HepG2 (cell line): ENCODE data around the gene SGF29. TPM values are rescaled to one million over a fixed set of nuclear protein-coding genes. Genes with fewer than 3 reads are reported as not detected.

ENCODE experiments used
- AKAP8 ChIP-seq: sonication (generic); formaldehyde crosslinking; IDR thresholded peaks from 2 replicates; pipeline ENCODE4 v1.5.1; 2020; ENCODE audit warnings: mild to moderate bottlenecking, missing genetic modification reagents
- DR1 ChIP-seq: sonication (generic); formaldehyde crosslinking; IDR thresholded peaks from 2 replicates; pipeline ENCODE4 v1.8.0; 2021; ENCODE audit warnings: mild to moderate bottlenecking, missing genetic modification reagents, inconsistent platforms
- KLF9 ChIP-seq: IDR thresholded peaks from 2 replicates; pipeline ENCODE4 v1.6.1; 2016; ENCODE audit warnings: low read depth
- MIER3 ChIP-seq: IDR thresholded peaks from 2 replicates; pipeline ENCODE4 v1.6.1; 2016; ENCODE audit warnings: missing compliant biosample characterization, borderline replicate concordance
- PRDM4 ChIP-seq: sonication (generic); formaldehyde crosslinking; IDR thresholded peaks from 2 replicates; pipeline ENCODE4 v1.9.0; 2021; ENCODE audit warnings: missing genetic modification reagents, borderline replicate concordance
- RARA ChIP-seq: IDR thresholded peaks from 2 replicates; pipeline ENCODE4 v1.6.1; 2016; ENCODE audit warnings: missing genetic modification reagents, missing compliant biosample characterization
- RERE ChIP-seq: IDR thresholded peaks from 2 replicates; pipeline ENCODE4 v1.6.1; 2016; ENCODE audit warnings: low read depth, missing genetic modification reagents, missing compliant biosample characterization
- REXO4 ChIP-seq: sonication (generic); formaldehyde crosslinking; IDR thresholded peaks from 2 replicates; pipeline ENCODE4 v1.8.0; 2022; ENCODE audit warnings: missing genetic modification reagents, mild to moderate bottlenecking, borderline replicate concordance
- SCMH1 ChIP-seq: sonication (generic); formaldehyde crosslinking; IDR thresholded peaks from 2 replicates; pipeline ENCODE4 v1.9.0; 2021; ENCODE audit warnings: missing genetic modification reagents, mild to moderate bottlenecking, borderline replicate concordance
- SETDB1 ChIP-seq: sonication (generic); formaldehyde crosslinking; IDR thresholded peaks from 2 replicates; pipeline ENCODE4 v1.5.1; 2020; ENCODE audit warnings: missing genetic modification reagents, mild to moderate bottlenecking, borderline replicate concordance
- THAP9 ChIP-seq: sonication (generic); formaldehyde crosslinking; IDR thresholded peaks from 2 replicates; pipeline ENCODE4; 2020; ENCODE audit warnings: missing genetic modification reagents, mild to moderate bottlenecking, borderline replicate concordance
- ZKSCAN8 ChIP-seq: IDR thresholded peaks from 2 replicates; pipeline ENCODE4 v1.6.1; 2016; ENCODE audit warnings: borderline replicate concordance, missing genetic modification reagents, missing compliant biosample characterization
- ZMYM4 ChIP-seq: sonication (generic); formaldehyde crosslinking; IDR thresholded peaks from 2 replicates; pipeline ENCODE4 v1.8.1; 2023; ENCODE audit warnings: mild to moderate bottlenecking, missing genetic modification reagents
- ZNF20 ChIP-seq: sonication (generic); formaldehyde crosslinking; IDR thresholded peaks from 2 replicates; pipeline ENCODE4 v1.4.0; 2020; ENCODE audit warnings: mild to moderate bottlenecking, moderate library complexity, missing genetic modification reagents
- ZNF766 ChIP-seq: sonication (generic); formaldehyde crosslinking; IDR thresholded peaks from 2 replicates; pipeline ENCODE4 v1.5.0; 2020; ENCODE audit warnings: missing genetic modification reagents, borderline replicate concordance
- ZSCAN21 ChIP-seq: sonication (generic); formaldehyde crosslinking; IDR thresholded peaks from 2 replicates; pipeline ENCODE4 v1.8.0; 2022; ENCODE audit warnings: mild to moderate bottlenecking, missing genetic modification reagents, moderate library complexity, borderline replicate concordance
- polyA plus RNA-seq, 8 experiments: library from polyadenylated mRNA; depleted of rRNA in 3 of 8; stranded (reverse) in 7 of 8; unstranded in 1 of 8; fragments of >200 nt; fragmentation: Illumina TruSeq in 4 of 8; extraction: Trizol in 4 of 8; gene quantifications; 2 replicates each; pipeline versions ENCODE4 v1.2.1 to v1.2.3, GENCODE V29; 2011 to 2016; ENCODE audit warnings: low read depth in 4 of 8, missing spikeins in 1 of 8, mixed read lengths in 1 of 8; ENCODE audit not compliant: insufficient read depth in 1 of 8
- total RNA-seq, 5 experiments: library from RNA; depleted of rRNA; stranded (reverse); fragments of >200 nt; fragmentation: Illumina TruSeq; extraction: Trizol; gene quantifications; 2 replicates each; pipeline ENCODE4 v1.2.3, GENCODE V29; 2016; ENCODE audit warnings: low read depth in 1 of 5
- TF ChIP-seq, protein P1 (sequence below): sonication (generic); formaldehyde crosslinking; IDR thresholded peaks from 2 replicates; pipeline ENCODE4 v1.8.0; 2022; ENCODE audit warnings: mild to moderate bottlenecking, missing genetic modification reagents, borderline replicate concordance

SGF29 gene
- total and polyA plus RNA-seq, 2 of the 13 experiments (the other 11 are each of a cell fraction or from before 2014, with no cell fraction given), result 5.0 to 29.4 TPM

DNA sequence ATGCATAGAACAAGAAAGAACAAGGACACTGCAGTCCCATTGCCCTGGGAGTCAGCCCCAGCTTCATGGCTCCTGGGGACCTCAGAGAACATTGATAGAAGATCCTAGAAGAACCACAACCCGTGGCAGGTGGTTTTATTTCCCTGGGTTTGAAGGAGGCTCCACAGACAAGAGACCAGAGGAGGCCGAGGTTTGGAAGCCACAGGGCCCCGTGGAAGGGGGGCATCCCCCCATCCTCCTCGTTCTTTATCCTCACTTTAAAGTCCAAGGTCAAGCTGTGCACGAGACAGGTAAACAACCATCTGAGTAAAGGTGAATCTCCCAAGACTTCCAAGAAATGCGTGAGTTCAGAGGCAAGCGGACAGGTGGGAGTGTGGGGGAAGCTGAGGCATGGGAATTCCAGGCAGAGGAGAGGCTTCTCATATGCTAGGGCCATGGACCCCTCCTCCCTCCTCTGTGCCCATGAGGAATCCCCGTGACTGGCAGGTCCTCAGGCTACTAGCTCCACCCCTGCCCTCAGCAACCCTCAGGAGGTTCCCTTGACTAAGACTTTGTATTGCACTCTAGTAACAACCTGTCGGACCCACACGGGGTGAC lies 57.0 kb downstream of the SGF29 start (continued):
- TF ChIP-seq ZNF20 (CRISPR knock-in tag) (0 out of 2 replicates have a peak, but pooled peaks have one; percentile 49), AKAP8 (CRISPR knock-in tag) (0 out of 2 replicates have a peak, but pooled peaks have one; percentile 23), MIER3 (CRISPR knock-in tag) (no peak), ZMYM4 (CRISPR knock-in tag) (no peak), SCMH1 (no peak), ZNF766 (CRISPR knock-in tag) (0 out of 2 replicates have a peak, but pooled peaks have one; percentile 2), DR1 (CRISPR knock-in tag) (no peak), RARA (CRISPR knock-in tag) (no peak; the same call in 1 of the 2 replicates), RERE (CRISPR knock-in tag) (no peak), KLF9 (no peak), PRDM4 (no peak), ZSCAN21 (CRISPR knock-in tag) (0 out of 2 replicates have a peak, but pooled peaks have one; percentile 46), ZKSCAN8 (CRISPR knock-in tag) (no peak), SETDB1 (CRISPR knock-in tag) (no peak), THAP9 (CRISPR knock-in tag) (no peak), REXO4 (CRISPR knock-in tag) (no peak)
- TF ChIP-seq, protein P1, sequence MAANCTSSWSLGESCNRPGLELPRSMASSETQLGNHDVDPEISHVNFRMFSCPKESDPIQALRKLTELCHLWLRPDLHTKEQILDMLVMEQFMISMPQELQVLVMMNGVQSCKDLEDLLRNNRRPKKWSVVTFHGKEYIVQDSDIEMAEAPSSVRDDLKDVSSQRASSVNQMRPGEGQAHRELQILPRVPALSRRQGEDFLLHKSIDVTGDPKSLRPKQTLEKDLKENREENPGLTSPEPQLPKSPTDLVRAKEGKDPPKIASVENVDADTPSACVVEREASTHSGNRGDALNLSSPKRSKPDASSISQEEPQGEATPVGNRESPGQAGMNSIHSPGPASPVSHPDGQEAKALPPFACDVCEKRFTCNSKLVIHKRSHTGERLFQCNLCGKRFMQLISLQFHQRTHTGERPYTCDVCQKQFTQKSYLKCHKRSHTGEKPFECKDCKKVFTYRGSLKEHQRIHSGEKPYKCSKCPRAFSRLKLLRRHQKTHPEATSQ (CRISPR knock-in tag), result no peak
